SK-N-SH (cell line): ENCODE measurements around the gene ZNF3.

ENCODE experiments used
- CHD2 ChIP-seq: fragments of 150-350 bp; IDR thresholded peaks from 2 replicates; pipeline ENCODE4 v1.6.1; 2018; ENCODE audit warnings: low read length; ENCODE audit not compliant: partially characterized antibody
- CTCF ChIP-seq: fragments of 200-600 bp; sonication (generic); IDR thresholded peaks from 2 replicates; pipeline ENCODE4 v1.6.1; 2017; ENCODE audit warnings: antibody characterized with exemption, mild to moderate bottlenecking, moderate library complexity
- MEF2A ChIP-seq: IDR thresholded peaks from 2 replicates; pipeline ENCODE4 v1.4.0; 2012; ENCODE audit warnings: low read depth, borderline replicate concordance
- NRF1 ChIP-seq: IDR thresholded peaks from 2 replicates; pipeline ENCODE4 v1.6.1; 2012; ENCODE audit warnings: low read depth, mild to moderate bottlenecking, low read length
- POLR2AphosphoS5 ChIP-seq: IDR thresholded peaks from 2 replicates; pipeline ENCODE4 v1.6.1; 2012; ENCODE audit warnings: low read depth, low read length
- USF2 ChIP-seq: fragments of 150-350 bp; IDR thresholded peaks from 2 replicates; pipeline ENCODE4 v1.6.1; 2017; ENCODE audit warnings: antibody characterized with exemption, low read length, low read depth, borderline replicate concordance
- ZBTB33 ChIP-seq: IDR thresholded peaks from 2 replicates; pipeline ENCODE4 v1.4.0; 2012; ENCODE audit warnings: low read depth, borderline replicate concordance

GRCh38 chr7:100063376-100063775 is 18.1 kb downstream of the ZNF3 start:
- no peak for TF ChIP-seq CTCF
- TF ChIP-seq MEF2A, result no peak
- no peak for TF ChIP-seq CHD2
- TF ChIP-seq ZBTB33, result no peak
- TF ChIP-seq POLR2AphosphoS5, result no peak
- TF ChIP-seq NRF1, result no peak
- TF ChIP-seq USF2, result no peak
